GM18508 (cell line): Measurements from ENCODE around the gene TOMM7.

Experiments used
- ATAC-seq: cut with Tn5 transposase; IDR thresholded peaks from one replicate; pipeline ENCODE4 v1.9.1; 2021; ENCODE audit warnings: moderate number of reproducible peaks; ENCODE audit not compliant: insufficient read depth, unreplicated experiment

TOMM7 gene

DNA sequence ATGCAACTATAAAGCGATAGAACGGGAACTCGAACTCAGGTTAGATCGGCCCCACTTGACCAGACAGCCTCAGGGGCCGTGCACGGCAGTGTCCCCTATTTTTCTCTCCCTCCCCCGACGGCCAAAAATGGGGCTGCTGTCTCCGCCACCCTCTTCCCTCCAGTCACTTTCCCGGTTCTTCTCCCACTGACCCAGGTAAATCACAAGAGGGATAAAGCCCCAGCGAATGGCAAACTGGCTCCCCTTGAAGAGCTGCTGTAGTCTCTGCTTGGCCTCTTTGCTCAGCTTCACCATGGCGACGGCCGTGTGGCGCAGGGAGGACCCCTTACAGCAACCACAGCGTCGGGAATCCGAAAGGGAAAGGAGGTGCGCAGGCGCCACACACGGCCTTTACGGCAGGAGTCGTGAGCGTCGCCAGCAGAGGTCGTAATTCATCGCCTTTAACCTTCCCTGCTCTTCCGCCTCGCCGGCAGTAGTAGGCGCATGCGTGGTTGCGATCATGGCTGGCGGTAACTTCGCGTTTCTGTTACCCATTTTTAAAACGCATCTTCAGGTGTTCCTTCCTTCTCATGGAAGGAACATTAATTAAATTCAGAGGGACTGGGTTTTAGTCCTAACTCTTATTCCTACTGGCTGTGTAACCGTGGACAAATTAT lies at the start of gene TOMM7:
TOMM7 (minus strand) TSS at position 364 of the 656 bp plus-strand sequence; CDS start at position 294, 70 bp downstream.
- peak; percentile 64 for ATAC-seq

DNA sequence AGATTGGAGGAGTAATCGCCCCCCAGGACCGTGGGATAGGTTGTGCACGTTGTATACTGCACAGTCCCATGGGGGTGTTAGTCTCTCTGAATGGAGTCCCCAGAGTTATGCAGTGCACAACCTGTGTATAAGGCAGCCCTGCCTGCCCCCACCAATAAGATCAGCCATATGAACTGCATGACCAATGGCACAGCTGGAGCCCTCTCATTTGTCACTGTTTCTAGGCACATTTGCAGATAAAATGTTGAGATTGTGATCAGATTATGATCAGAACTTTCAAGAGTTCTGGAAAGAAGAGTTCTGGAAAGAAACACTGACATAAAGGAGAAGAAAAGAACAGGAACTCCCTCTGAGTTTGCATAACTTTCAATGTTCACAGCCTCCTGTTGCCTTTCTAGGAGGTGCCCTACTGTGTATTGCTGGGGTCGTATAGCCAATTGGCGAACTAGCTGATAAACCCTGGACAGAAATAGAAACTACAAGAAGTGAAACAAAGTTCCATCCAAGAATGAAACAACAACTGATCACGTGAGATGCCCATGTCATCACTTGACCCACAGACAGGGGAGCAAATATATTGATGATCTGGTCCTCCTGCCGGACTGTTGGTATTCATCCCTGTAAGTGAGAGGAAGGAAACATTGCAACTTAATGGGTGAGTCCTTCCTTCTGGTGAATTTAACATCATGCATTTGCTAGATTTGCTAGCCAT lies 49.6 kb upstream of the TOMM7 start:
- peak; percentile 86 for ATAC-seq

DNA sequence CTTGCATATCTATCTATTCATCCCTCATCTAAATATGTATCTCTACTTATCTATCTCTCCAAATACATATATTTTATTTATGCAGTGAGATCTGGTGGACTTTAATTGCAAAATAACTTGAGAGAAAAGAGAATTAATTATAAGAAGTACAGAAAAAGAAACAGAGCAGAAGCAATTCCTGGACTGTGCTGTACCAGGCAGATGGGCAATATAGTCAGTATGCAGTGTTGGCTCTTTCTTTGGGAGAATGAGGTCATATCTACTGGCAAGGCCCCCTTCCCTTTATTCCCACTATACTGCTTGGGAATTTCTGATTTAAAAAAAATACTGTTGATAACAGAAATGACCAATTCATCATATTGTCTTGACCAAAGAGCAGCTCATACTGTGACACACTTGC lies 49.0 kb upstream of the TOMM7 start:
- no peak for ATAC-seq

DNA sequence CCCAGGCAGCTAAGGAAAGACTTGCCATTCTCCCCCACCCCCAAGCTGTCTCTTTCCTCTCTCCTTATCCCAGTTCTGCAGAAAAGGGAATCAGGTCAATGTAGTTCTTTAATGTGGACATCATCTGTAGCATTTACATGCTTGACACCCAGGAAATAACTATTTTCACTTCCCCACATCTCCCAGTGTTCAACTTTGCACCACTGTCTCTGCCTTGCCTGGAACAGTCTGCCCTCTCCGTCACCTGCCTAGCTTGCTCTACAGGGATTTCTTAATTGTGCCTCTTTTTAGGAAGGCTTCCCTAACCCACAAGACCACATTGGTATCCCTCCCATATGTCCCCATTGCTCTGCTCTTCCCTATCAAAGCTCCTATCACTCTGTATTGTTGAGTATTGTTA lies 45.9 kb upstream of the TOMM7 start:
- ATAC-seq = no peak

DNA sequence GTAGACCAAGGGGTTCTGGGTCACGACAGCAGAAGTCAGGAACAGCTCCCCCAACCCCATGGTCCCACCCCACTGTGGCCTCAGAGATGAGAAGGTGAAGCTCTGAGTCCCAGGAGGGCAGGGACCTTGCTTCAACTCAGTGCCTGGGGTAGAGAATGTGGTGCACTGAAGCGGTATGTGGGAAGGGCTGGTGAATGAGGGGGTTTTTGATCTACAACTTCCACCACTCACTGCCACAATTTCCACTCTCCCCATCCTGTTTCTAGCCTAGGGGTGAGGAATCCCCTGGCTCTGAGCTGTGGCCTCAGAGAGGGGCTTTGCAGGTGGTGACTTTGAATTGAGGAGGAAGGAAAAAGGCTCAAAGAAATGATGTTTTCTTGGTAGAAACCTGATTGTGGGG lies 44.9 kb upstream of the TOMM7 start:
- no peak for ATAC-seq

DNA sequence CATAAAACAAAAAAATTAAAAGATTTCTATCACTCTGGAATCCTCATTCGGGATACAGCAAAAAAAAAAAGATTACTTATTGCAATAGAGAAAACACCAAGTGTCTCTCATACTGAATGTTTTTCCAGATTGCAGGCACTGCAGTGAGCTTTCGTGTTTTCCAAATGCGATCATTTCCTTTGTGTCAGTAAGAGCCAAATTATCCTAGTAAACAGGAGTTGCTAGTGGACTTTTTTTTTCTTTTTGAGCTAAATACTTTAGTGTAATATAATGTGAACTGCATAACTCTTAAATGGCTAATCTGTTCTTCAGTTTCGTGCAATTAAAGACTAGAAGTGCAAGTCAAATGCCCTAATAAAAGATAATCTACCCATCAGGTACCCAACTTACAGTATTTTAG lies 44.4 kb upstream of the TOMM7 start:
- ATAC-seq = no peak

DNA sequence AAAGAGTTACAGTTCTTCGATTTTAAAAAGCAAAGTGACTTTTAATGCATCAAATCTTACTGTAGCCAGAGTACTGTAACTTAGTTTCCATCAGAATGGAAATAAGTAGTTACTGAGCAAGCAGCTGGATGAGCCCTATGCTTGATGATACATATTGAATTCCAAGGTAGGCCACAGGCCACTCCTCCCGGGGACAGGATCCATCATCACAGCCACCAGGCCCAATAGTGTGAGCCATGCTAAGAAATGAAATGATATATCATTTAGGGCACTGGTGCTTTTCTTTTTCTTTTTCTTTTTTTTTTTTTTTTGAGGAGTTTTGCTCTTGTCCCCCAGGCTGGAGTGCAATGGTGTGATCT lies 42.9 kb upstream of the TOMM7 start:
- ATAC-seq = no peak

DNA sequence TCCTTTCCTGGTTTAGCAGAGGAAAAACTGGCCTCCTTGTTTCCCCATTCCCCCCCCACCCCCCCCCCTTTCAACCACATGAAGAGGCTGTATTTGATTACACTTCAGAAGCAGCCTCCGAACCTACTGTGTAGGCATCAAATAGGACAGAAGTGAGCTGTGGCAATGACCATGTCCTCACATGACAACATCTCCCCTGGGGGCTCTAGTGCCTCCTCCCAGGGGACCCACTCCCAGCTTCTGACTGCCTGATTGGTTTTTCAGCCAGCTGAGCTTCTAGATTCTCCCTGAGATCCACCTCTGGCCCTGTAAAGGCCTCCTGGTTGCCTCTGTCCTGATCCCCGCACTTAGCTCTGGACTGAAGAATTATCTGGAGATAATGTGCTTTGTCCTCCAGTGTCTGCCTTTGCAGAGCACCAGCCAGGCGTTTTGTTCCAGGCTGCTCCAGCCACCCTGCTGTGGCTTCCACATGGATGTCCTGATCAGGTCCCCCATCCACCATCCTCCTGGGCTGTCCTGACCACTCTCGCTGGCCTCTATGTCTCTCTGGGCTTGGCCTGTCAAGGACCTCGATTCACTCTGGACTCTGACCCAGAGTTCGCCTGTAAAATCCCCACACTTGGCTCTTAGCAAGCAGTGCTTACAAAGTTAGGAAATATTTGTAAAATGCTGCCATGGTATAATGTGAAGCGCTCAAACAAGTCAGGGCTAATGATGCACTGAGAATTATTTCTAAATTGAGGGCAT lies 42.4 kb upstream of the TOMM7 start:
- no peak for ATAC-seq

DNA sequence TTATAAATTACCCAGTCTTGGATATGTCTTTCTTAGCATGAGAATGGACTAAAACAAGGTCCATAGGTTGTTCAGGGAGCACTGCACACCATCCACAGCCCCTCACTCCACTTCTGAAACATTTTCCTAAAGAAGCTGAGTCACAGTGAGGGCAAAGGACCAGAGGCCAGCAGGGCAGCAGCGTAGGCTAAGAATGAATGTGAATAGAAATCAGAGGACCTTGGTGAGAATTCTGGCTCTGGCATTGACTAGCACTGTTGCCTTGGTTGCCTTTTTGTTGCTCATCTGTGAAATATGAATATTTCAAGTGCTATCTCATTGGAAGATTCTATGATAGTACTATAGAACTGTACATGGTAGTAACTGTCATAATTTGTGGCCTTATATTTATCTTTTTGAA lies 41.7 kb upstream of the TOMM7 start:
- ATAC-seq = no peak

DNA sequence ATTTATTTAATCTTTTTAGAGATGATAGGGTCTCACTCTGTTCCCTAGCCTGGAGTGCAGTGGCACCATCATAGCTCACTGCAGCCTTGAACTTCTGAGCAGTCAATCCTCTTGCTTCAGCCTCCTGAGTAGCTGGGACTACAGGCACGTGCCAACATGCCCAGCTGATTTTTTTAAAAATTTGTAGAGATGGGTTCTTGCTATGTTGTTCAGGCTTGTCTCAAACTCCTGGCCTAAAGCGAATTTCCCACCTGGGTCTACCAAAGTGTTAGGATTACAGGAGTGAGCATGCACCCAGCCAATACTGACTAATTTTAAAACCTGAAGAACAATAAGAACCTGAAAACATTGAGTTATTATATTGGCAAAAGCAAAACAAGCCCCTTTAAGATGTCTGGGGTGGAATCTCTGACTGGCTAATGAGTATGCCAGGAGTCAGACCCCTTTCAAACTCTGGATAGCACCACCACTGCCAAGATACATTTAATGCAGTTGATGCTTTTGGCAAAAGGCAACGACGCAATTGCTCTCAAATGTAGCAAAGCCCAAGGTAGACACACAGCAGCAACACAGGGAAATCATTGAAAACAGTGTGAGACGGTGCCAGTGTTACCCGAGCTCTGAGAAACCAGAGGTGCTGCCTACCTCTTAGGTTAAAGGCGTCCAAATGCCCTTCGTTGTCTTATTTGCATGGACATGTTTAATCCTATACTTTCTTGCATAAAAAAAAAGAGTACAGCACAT lies 40.7 kb upstream of the TOMM7 start:
- no peak for ATAC-seq

DNA sequence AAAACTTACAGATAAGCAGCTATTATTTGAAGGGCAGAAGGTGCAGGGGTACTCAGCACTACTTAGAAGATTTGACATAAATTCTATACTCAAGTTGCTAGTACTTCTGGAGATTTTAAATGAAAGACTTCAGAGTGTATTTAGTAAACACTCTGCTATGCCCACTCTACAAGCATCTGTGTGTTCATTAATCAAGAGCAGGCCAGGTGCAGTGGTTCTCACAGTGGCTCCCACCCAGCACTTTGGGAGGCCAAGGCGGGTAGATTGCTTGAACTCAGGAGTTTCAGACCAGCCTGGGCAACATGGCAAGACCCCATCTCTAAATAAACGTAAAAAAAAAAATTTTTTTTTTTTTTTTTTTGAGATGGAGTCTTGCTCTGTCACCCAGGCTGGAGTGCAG lies 38.9 kb upstream of the TOMM7 start:
- no peak for ATAC-seq

DNA sequence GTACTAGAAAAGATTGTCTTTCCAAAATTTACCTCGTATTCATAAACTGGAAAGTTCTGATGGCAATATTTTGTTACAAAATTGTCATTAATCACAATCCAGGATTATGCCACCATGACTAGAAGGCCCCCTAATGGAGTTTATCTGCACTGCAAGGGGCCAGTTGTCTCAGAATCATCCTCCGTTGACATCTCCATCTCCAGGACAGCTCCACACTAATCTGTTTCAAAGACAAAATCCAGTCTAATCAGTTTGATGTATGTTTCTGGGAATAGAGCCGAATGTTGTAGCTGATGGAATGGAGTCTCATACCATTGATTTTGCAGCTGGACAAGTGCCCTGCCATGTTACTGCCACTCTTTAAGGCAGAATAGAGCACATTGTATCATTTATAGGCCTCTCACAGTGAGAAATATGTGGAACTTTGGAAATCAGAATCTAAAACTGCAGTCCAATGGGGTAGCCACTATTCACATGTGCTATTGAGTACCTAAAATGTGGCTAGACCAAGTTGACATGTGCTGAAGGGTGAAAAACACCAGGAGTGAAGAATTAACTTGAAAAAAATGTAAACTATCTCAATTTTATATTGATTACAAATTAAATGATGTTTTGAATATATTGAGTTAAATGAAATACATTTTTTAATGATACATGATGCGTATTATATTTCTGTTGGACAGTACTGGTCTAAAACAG lies 38.3 kb upstream of the TOMM7 start:
- ATAC-seq = no peak

DNA sequence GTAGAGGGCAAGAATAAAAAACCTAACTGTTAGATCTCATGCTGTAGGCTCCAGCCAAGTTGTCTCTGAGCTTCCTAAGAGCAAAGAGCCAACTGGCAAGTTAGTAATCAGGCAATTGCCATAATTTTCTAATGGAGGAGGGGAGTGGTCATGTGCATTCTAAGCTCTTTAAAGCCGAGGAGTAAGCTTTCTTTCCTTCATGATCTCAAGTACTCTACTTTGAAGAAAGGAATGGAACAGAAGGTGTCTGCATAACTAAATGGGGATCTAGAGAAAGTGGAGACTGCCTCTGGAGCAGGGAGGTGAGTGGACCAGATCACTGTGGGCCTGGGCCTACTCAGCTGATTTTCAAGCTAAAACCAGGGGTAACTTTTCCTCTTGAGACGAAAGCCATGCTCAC lies 37.7 kb upstream of the TOMM7 start:
- no peak for ATAC-seq

DNA sequence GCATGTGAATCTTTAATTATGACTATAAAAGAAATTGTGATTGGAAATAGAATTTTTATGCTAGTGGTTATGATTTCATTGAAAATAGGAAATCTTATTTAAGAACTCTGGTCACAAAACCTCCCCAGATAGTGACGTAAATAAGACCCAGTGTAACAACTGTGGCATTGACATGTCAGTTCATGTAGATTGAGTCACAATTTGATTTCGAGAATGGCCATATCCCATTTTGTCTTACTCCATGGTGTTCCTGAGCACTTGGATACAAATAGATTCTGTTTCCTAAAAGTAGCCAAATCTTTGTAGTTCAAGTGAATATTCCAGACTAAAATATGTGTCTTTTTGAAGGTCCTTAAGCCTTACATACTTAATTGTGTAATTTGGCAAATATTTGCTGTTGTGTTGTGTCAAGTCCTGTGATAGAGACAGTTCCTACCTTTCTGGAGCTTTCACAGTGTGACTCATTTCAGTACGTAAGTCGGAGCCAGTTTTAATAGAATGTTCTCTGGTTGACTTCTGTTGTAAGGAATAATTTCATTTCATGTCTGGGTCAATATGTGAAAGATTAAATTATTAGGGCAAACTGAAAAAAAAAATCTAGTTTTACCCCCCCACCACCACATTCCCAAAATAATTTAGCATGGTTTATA lies 37.1 kb upstream of the TOMM7 start:
- no peak for ATAC-seq

DNA sequence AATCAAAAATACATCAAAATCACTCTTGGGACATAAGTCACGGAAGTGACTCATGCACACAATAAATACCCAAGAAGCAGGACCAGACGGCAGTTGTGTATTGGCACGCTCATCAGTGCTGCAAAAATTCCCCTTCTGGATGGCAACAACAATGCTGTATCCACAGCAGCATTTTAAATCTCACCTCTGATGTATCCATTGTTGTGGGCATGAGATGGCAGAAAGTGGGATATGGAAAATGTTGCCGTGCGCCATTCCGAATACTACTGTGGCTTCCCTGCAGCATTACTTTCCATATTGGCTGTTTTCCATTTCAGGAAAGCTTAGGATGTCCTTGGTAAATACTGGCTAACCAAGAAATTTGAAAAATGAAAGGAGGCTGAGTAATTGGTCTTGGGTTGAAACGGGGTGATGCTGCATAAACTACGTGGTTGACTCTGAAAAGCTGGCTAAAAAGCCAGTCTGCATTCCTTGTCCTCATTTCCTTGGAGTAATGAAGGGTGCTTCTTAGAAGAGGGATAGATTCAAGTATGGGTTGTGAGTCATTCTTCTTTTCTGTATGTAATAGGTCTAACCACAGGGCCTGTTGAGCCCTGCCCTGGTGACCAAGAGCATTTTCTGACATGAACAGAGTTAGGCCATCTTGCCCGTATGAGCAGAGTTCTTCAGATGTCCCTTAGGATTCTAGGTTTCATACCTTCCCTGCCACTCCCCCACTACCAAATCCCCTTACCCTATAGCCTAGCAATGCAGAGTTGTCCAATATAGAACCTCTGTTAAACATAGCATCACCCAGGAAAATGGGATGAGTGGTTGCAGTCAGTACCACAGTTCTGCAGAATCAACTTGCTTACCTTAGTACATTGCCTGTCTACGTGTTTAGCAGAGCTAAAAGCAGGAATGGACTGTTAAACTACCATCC lies 36.3 kb upstream of the TOMM7 start:
- ATAC-seq = no peak

DNA sequence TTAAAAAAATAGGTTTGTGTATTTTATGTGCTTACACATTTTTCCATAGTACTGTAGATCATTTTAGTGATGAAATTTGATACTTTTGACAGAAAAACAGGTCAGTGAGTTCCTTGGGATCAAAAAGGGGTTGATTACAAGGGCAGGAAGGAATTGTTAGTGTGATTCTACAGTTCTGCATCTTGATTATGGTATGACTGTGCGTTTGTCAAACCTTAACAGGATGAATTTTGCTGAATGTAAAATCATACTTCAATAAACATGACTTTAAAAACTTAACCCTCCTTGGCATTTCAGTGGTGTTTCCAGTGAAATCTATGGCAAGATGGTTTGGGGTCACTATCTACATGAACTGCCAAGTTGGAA lies 35.6 kb upstream of the TOMM7 start:
- ATAC-seq = no peak

DNA sequence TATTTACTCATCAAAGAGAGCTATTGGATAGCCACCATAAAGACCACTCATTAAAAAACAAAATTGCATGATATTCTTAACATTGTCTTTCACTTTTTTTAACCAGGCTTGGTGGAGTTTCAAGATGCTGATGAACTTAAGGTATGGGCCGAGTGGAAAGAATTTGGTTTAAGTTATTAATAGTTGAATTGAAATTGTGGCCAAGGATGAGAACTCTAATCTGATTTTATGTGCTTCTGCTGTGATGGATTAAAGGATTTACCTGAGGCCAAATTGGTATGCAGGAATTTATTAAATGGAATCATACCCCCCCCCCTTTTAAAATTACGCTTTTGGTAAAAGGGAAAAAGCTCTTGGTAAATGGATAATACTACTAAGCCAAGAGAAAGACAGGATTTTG lies 33.8 kb upstream of the TOMM7 start:
- no peak for ATAC-seq

DNA sequence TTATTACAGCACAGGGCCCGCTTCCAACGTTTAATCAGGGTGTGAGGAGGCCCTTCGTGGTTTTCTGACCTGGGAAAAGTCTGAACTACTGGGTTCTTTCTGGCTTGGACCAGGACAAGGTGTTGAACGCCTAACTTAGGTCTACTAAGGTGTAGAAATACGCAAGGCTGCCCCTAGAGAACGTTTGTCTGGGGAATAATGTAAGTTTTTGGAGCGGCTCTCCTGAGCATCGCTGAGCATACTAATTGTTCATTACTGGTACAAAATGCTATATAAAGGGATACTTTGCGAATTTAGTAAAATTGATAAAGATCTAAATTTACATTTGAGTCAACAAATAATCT lies 32.4 kb upstream of the TOMM7 start:
- ATAC-seq = no peak
